Articular chondrocyte of knee joint (primary cell): Measurements from ENCODE around the gene TAF11L8. TPM values are rescaled to one million over a fixed set of nuclear protein-coding genes. Genes with fewer than 3 reads are reported as not detected.

Experiments used
- small RNA-seq: library from RNA; depleted of rRNA; stranded (forward); fragments of <200 nt; gene quantifications from one replicate; pipeline ENCODE3, GENCODE V24; 2012
- total RNA-seq: library from RNA; depleted of rRNA; stranded (reverse); fragments of >200 nt; gene quantifications from 2 replicates; pipeline ENCODE4 v1.2.3, GENCODE V29; 2012

TAF11L8 gene
- not detected in 2 replicates for total RNA-seq

DNA sequence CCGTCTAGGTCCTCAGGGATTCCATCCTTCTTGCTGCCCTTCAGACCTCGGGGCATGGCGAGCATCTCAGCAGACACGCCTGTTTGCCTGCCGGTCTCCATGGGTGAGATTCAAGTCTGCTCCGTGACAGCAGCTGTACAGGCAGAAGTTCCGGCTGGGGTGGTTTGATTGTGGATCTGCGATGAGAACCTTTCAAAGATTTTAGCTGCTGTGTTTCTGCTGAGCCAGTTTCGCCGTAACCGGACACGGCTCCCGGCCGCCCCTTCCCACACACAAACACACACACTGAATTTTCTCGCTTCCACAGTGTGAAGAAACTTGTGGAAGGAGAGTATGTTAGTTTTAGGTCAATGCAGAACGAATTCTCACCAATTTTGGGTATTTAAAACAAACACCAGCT, at the start of gene TAF11L8:
Gene TAF11L8, minus strand, starts transcription at position 101 of the 400 bp plus-strand sequence.

GRCh38 chr5:17634160-17634559, 43.4 kb upstream of the TAF11L8 start, which contains the start of gene TAF11L14:
TSS of gene TAF11L14 (plus strand) at chr5:17634460.

GRCh38 chr5:17631788-17632187, 41.0 kb upstream of the TAF11L8 start, which contains the start of gene TAF11L13:
TSS of gene TAF11L13 (plus strand) at chr5:17632088.

GRCh38 chr5:17610092-17610491, 19.3 kb upstream of the TAF11L8 start, which contains the start of gene TAF11L12:
TSS of gene TAF11L12 (plus strand) at chr5:17610392.

DNA sequence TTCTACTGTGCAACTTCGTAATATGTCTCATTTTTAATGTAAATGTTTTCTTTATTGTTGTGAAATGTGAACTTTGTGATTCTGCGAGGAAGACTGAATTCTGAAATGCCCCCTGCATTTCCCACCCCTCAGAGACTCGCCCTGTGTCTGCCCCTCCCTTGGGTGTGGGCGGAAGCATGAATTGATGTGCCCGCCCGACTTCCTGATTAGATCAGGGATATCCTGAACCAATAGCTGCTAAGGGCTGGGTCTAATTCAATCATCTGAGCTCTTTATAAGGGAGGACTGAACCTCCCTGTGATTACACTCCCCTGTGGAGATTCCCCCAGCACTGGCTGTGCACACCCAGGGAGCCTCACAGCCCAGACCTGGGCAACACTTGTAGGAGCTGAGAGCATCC, 13.1 kb upstream of the TAF11L8 start, which contains the start of gene TAF11L11:
Gene TAF11L11, plus strand, starts transcription at position 304 of the 400 bp plus-strand sequence.

DNA sequence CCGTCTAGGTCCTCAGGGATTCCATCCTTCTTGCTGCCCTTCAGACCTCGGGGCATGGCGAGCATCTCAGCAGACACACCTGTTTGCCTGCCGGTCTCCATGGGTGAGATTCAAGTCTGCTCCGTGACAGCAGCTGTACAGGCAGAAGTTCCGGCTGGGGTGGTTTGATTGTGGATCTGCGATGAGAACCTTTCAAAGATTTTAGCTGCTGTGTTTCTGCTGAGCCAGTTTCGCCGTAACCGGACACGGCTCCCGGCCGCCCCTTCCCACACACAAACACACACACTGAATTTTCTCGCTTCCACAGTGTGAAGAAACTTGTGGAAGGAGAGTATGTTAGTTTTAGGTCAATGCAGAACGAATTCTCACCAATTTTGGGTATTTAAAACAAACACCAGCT, 7.0 kb upstream of the TAF11L8 start, which contains the start of gene TAF11L10:
Gene TAF11L10, minus strand, starts transcription at position 101 of the 400 bp plus-strand sequence.

DNA sequence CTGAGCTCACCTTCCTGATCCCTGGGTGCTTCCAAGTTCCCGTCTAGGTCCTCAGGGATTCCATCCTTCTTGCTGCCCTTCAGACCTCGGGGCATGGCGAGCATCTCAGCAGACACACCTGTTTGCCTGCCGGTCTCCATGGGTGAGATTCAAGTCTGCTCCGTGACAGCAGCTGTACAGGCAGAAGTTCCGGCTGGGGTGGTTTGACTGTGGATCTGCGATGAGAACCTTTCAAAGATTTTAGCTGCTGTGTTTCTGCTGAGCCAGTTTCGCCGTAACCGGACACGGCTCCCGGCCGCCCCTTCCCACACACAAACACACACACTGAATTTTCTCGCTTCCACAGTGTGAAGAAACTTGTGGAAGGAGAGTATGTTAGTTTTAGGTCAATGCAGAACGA, 3.5 kb upstream of the TAF11L8 start, which contains the start of gene TAF11L9:
Gene TAF11L9, minus strand, starts transcription at position 140 of the 400 bp plus-strand sequence.

GRCh38 chr5:17585658-17586057, 5.1 kb downstream of the TAF11L8 start, which contains the start of gene TAF11L7:
TSS of gene TAF11L7 (minus strand) at chr5:17585758.

Small RNA genes lying within 50 kb of the gene (small RNA-seq; reads per million reads assigned to genes)
- gene AC233724.3 (not detected), gene AC233724.6 (not detected), gene AC233724.7 (not detected)

Other genes starting within 250 kb of the TAF11L8 start
- not detected in 2 replicates for gene TAF11L2, start 92.7 kb downstream of the TAF11L8 start, total RNA-seq
- not detected in 2 replicates for gene TAF11L3, start 72.6 kb downstream of the TAF11L8 start, total RNA-seq
- not detected in 2 replicates for gene TAF11L4, start 69.2 kb downstream of the TAF11L8 start, total RNA-seq
- not detected in 2 replicates for gene TAF11L5, start 65.7 kb downstream of the TAF11L8 start, total RNA-seq
- gene TAF11L6, start 62.3 kb downstream of the TAF11L8 start, total RNA-seq: not detected in 2 replicates
- not detected in 2 replicates for gene TAF11L7, start 5.2 kb downstream of the TAF11L8 start, total RNA-seq
- gene TAF11L9, start 3.4 kb upstream of the TAF11L8 start, total RNA-seq: not detected in 2 replicates
- not detected in 2 replicates for gene TAF11L10, start 6.9 kb upstream of the TAF11L8 start, total RNA-seq
- not detected in 2 replicates for gene TAF11L11, start 13.2 kb upstream of the TAF11L8 start, total RNA-seq
- not detected in 2 replicates for gene TAF11L12, start 19.4 kb upstream of the TAF11L8 start, total RNA-seq
- gene TAF11L13, start 41.1 kb upstream of the TAF11L8 start, total RNA-seq: not detected in 2 replicates
- not detected in 2 replicates for gene TAF11L14, start 43.5 kb upstream of the TAF11L8 start, total RNA-seq